H1 (cell line): ENCODE results near the gene TINAG. TPM values are rescaled to one million over a fixed set of nuclear protein-coding genes. Genes with fewer than 3 reads are reported as not detected.

Experiments
- CHD7 ChIP-seq: fragments of 300-600 bp; sonication (generic); IDR thresholded peaks from 2 replicates; pipeline ENCODE4 v1.7.1; 2012; ENCODE audit warnings: low read length, moderate library complexity, mild to moderate bottlenecking, inconsistent platforms; ENCODE audit not compliant: insufficient replicate concordance
- POLR2A ChIP-seq, 2 experiments: IDR thresholded peaks; 1 replicate in 1 of 2; 2 replicates in 1 of 2; pipeline ENCODE4 v1.6.1; 2011; ENCODE audit warnings: low read depth in 2 of 2, low read length in 2 of 2, mild to moderate bottlenecking in 2 of 2; ENCODE audit errors: control extremely low read depth in 1 of 2
- SIX5 ChIP-seq: IDR thresholded peaks from 2 replicates; pipeline ENCODE4 v1.6.1; 2011; ENCODE audit warnings: mild to moderate bottlenecking, low read depth, low read length
- polyA plus RNA-seq, 7 experiments: library from polyadenylated mRNA; depleted of rRNA in 3 of 7; stranded (reverse) in 5 of 7; unstranded in 2 of 7; fragments of >200 nt in 5 of 7; fragments of 200-250 nt in 2 of 7; gene quantifications; 1 replicate in 5 of 7; 2 replicates in 1 of 7; 4 replicates in 1 of 7; pipeline versions ENCODE4 v1.2.1 to v1.2.3, GENCODE V29; 2011 to 2013; ENCODE audit warnings: missing spikeins in 2 of 7, mixed read lengths in 2 of 7
- total RNA-seq: library from RNA; stranded (reverse); fragmentation: NEBNext Ultra II Directional; extraction: Animal tissue kit (Norgen Biotek cat#: 25700); gene quantifications from 2 replicates; pipeline ENCODE4 v1.2.1, GENCODE V29; 2021

The TINAG gene
- total and polyA plus RNA-seq, 2 of the 8 experiments (the other 6 are each of a cell fraction or from before 2014, with no cell fraction given), result not detected

GRCh38 chr6:54357141-54357540 is 48.9 kb downstream of the TINAG start (continued):
- no peak for TF ChIP-seq CHD7
- no peak for TF ChIP-seq SIX5
- no peak for TF ChIP-seq POLR2A (IDR thresholded peaks at IDR 0.05; ENCODE audit: control extremely low read depth in 1 of 2, low read depth in 2 of 2, low read length in 2 of 2)
